ENCODE data around the gene HSPA6. TPM values are rescaled to one million over a fixed set of nuclear protein-coding genes. Genes with fewer than 3 reads are reported as not detected.
"Not testable (repeated sequence)": the region's sequence is repeated elsewhere in the genome, so short reads cannot be mapped to it uniquely, and the experiment has no call there.

HSPA6 gene
- total and polyA plus RNA-seq, 2 experiments from 2014 or later: 0.50 to 13.2 TPM

DNA sequence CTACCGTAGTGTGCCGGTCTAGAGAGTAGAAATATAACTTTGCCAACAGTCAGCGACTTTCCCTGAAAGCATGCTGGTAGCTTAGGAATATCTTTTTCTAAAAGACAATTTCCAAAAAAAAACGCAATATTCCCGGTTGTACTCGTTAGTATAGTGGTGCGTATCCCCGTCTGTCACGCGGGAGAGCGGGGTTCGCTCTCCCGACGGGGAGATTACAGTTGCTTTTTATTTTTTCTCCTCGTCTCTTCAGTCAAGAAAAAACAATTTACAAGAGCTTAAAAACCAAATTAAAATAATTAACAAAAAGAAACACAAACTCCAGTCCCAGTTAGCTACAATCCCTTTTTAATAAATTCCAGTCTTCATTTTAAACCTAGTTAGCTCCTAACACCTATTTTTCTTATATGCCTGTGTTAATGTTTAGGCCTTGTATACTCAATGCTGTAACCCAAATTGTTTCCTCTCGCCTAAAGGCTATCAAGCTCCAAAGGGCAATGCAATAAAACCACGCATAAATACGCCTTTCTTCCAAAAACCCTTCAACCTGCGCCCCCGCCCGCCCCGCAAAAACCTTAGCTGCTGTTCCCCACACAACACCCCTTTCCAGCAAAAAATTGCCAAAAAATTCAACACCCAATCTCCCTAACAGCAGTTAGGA, 7.8 kb downstream of the HSPA6 start:
- Histone ChIP-seq H3K9me2 (replicated peaks; ENCODE audit: insufficient read depth) (no peaks in the 10 kb centered on the region), H2AFZ (peak overlapping the region; percentile 13), H4K20me1 (ENCODE audit: insufficient read depth, poor library complexity, severe bottlenecking) (no peaks in the 10 kb centered on the region), H3K9me3 (ENCODE audit: low read depth) (no peaks in the 10 kb centered on the region), H3K27me3 (no peaks in the 10 kb centered on the region), H3K79me2 (no peaks in the 10 kb centered on the region), H3K36me3 (replicated peaks; ENCODE audit: insufficient read depth, low read depth) (no peaks in the 10 kb centered on the region), H3K4me1 (ENCODE audit: insufficient read depth) (peaks cover 16% of the 10 kb centered on the region), H3K4me2 (peak overlapping the region; percentile 71), H3K27ac (peak overlapping the region; percentile 51), H3K4me3 (peak overlapping the region; percentile 5)
- no peak for TF ChIP-seq EZH2phosphoT487 (IDR thresholded peaks at IDR 0.05; ENCODE audit: low read depth, severe bottlenecking, unreplicated experiment)
- TF ChIP-seq, protein P1, sequence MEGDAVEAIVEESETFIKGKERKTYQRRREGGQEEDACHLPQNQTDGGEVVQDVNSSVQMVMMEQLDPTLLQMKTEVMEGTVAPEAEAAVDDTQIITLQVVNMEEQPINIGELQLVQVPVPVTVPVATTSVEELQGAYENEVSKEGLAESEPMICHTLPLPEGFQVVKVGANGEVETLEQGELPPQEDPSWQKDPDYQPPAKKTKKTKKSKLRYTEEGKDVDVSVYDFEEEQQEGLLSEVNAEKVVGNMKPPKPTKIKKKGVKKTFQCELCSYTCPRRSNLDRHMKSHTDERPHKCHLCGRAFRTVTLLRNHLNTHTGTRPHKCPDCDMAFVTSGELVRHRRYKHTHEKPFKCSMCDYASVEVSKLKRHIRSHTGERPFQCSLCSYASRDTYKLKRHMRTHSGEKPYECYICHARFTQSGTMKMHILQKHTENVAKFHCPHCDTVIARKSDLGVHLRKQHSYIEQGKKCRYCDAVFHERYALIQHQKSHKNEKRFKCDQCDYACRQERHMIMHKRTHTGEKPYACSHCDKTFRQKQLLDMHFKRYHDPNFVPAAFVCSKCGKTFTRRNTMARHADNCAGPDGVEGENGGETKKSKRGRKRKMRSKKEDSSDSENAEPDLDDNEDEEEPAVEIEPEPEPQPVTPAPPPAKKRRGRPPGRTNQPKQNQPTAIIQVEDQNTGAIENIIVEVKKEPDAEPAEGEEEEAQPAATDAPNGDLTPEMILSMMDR (IDR thresholded peaks at IDR 0.05; ENCODE audit: poor library complexity): no peak
- TF ChIP-seq EZH2 (IDR thresholded peaks at IDR 0.05; ENCODE audit: borderline replicate concordance): no peak
- DNase-seq (ENCODE audit: low spot score): no peak
- 38% methylated on average over 22 of the region's 22 CpGs for WGBS (ENCODE audit: low lambda C conversion rate, missing lambda C conversion rate)

DNA sequence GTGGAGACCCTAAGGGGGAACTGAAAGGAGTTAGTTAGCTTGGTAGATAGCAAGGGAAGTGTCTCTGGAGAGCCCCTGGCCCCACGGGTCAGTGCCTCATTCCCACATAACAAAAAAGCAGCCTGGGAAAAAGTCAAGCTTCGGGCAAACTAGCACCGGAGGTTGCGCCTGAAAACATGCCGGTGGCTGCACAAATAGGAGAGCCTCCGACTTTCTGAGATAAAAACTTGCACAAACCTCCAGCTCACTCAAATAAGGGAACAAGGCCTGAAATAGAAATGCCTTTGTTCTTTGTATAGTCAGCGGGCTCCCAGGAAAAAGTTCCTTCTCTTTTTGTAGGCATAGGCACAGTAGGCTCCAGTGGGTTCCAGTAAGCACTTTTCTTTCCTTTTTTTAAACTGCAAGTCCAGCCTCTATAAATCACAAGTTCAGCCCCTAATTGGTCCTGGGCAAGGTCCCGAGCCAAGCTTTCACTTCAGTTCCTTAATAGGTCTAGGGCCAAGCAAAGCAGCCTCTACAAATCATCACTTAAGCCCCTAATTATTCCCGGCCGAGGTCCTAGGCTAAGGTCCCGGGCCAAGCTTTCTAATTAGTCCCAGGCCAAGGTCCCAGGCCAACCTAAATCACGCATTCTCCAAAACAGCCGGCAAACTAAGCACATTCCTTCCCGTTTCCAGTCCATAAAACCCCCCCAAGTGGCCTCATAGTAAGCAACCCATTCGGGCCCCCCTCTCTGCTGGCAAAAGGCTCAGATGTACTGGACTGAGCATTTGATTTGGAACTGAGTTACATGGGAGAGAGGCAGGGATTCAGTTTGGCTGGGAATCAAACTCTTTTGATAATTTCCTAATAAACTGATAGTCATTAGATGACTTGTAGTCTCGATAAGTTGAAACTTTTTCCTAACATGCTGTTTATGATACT, 8.6 kb downstream of the HSPA6 start:
- not testable (repeated sequence) for H3K36me3 ChIP-seq (replicated peaks; ENCODE audit: insufficient read depth, low read depth); H3K9me2 ChIP-seq (replicated peaks; ENCODE audit: insufficient read depth); H4K20me1 ChIP-seq (ENCODE audit: insufficient read depth, poor library complexity, severe bottlenecking); H3K79me2 ChIP-seq; H3K27me3 ChIP-seq; H3K9me3 ChIP-seq (ENCODE audit: low read depth); H3K4me3 ChIP-seq
- peak overlapping the region; percentile 71 for H3K4me2 ChIP-seq
- DNase-seq (ENCODE audit: low spot score): peak; percentile 19
- peak overlapping the region; percentile 51 for H3K27ac ChIP-seq
- peaks cover 16% of the 10 kb centered on the region for H3K4me1 ChIP-seq (ENCODE audit: insufficient read depth)
- H2AFZ ChIP-seq: peak overlapping the region; percentile 13
- WGBS (ENCODE audit: low lambda C conversion rate, missing lambda C conversion rate): 28% methylated on average over 16 of the region's 16 CpGs

DNA sequence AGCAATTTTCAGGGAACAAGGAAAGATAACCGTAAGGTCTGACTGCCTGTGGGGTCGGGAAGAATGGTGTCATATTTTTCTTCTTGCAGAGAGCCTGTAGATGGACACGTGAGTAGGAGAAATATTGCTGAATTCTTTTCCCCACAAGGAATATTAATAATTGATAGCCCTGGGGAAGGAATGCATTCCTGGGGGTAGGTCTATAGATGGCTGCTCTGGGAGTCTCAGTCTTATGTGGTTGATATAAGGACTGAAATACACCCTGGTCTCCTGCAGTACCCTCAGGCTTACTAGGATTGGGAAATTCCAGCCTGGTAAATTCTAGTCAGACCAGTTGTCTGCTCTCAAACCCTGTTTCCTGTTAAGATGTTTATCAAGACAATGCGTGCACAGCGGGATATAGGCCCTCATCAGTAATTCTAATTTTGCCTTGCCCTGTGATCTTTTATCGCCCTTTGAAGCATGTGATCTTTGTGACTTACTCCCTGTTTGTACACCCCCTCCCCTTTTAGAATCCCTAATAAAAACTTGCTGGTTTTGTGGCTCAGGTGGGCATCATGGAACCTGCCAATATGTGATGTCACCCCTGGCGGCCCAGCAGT, 12.8 kb downstream of the HSPA6 start:
- not testable (repeated sequence) for H3K36me3 ChIP-seq (replicated peaks; ENCODE audit: insufficient read depth, low read depth); H3K4me2 ChIP-seq; H3K27me3 ChIP-seq; H2AFZ ChIP-seq; H3K9me3 ChIP-seq (ENCODE audit: low read depth); H3K9me2 ChIP-seq (replicated peaks; ENCODE audit: insufficient read depth); H3K4me1 ChIP-seq (ENCODE audit: insufficient read depth); H3K79me2 ChIP-seq; H4K20me1 ChIP-seq (ENCODE audit: insufficient read depth, poor library complexity, severe bottlenecking); H3K27ac ChIP-seq; DNase-seq (ENCODE audit: low spot score); H3K4me3 ChIP-seq
- WGBS (ENCODE audit: low lambda C conversion rate, missing lambda C conversion rate): 81% methylated on average over 7 of the region's 7 CpGs

DNA sequence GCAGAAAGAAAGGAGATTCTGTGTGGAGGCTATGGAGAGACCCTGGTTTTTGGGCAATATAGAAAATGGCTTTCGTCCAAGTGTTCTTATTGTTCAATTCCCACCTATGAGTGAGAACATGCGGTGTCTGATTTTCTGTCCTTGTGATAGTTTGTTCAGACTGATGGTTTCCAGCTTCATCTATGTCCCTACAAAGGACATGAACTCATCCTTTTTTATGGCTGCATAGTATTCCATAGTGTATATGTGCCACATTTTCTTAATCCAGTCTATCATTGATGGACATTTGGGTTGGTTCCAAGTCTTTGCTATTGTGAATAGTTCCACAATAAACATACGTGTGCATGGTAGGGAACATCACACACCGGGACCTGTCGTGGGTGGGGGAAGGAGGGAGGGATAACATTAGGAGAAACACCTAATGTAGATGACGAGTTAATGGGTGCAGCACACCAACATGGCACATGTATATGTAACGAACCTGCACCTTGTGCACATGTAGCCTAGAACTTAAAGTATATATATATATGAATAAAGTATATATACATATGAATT, 14.7 kb downstream of the HSPA6 start:
- H3K9me2 ChIP-seq (replicated peaks; ENCODE audit: insufficient read depth); H2AFZ ChIP-seq; H3K36me3 ChIP-seq (replicated peaks; ENCODE audit: insufficient read depth, low read depth): not testable (repeated sequence)

DNA sequence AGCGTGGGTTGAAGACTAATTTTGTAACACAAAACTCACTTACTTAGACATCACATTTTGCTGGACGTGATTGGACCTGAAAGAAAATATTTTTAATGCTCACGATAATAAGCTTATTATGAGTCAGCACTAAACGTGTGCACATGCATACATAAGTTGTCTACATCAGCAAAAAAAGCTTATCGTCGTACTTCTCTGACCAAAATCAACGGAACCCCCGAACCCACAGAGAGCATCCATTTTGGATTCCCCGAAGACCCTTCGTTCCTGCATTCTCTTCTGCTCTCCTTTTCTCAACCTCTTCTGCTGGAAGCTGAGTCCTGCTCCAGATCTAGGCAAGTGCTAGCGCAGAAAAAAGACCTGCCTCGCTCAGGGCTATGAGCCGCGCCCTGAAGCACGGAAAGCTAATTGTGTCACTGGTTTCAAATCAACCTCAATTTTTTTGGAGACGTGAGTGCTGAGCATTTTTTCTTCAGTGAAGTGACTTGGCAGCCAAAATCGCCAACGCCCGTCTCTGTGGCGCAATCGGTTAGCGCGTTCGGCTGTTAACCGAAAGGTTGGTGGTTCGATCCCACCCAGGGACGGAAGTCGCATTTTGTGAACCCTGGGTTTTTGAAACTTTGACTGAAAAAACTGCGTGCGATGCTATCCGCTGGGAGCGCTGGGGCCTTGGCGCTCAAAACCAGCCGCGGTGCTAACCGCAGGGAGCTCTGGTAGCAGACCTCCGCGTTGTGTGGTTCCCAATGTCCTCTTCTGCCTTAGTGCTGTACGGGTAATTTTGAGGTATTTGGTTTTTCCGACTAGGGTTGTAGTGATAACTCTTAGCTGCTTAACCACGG, 15.6 kb downstream of the HSPA6 start:
- not testable (repeated sequence) for H3K36me3 ChIP-seq (replicated peaks; ENCODE audit: insufficient read depth, low read depth); H3K27ac ChIP-seq; H4K20me1 ChIP-seq (ENCODE audit: insufficient read depth, poor library complexity, severe bottlenecking); H3K9me3 ChIP-seq (ENCODE audit: low read depth); H3K9me2 ChIP-seq (replicated peaks; ENCODE audit: insufficient read depth); H3K4me1 ChIP-seq (ENCODE audit: insufficient read depth); H3K79me2 ChIP-seq; H3K27me3 ChIP-seq
- 4% methylated on average over 41 of the region's 41 CpGs for WGBS (ENCODE audit: low lambda C conversion rate, missing lambda C conversion rate)
- H2AFZ ChIP-seq: peak overlapping the region; percentile 53
- peak overlapping the region; percentile 77 for H3K4me2 ChIP-seq
- peak; percentile 82 for DNase-seq (ENCODE audit: low spot score)
- peak overlapping the region; percentile 43 for H3K4me3 ChIP-seq

More for the DNA sequence above, 14.7 kb downstream of the HSPA6 start:
- H3K4me2 ChIP-seq: peak overlapping the region; percentile 77
- not testable (repeated sequence) for H3K27ac ChIP-seq; H3K79me2 ChIP-seq; H3K27me3 ChIP-seq; H3K4me3 ChIP-seq; H4K20me1 ChIP-seq (ENCODE audit: insufficient read depth, poor library complexity, severe bottlenecking); H3K9me3 ChIP-seq (ENCODE audit: low read depth); DNase-seq (ENCODE audit: low spot score); H3K4me1 ChIP-seq (ENCODE audit: insufficient read depth)
- 93% methylated on average over 7 of the region's 7 CpGs for WGBS (ENCODE audit: low lambda C conversion rate, missing lambda C conversion rate)

DNA sequence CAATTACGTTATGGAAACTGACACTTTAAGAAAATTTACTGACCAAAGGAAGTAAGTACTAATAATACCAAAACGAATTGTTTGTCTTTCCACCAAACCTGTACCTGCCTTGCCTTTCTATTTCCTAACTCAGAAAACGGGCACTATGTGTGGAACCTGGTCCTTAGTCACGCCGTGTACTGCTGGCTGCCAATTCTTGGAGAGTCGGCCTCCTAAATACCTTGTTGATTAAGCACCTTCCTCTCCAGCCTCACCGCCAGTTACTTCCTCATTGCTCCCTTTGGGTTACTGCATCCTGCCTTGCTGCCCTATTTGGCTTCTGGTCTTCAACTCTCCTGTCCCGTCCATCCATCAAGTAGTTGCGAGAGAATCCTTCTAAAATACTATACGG, 16.2 kb downstream of the HSPA6 start:
- not testable (repeated sequence) for H3K27me3 ChIP-seq; H3K4me3 ChIP-seq; H3K9me3 ChIP-seq (ENCODE audit: low read depth); H3K79me2 ChIP-seq; H3K4me1 ChIP-seq (ENCODE audit: insufficient read depth); H3K9me2 ChIP-seq (replicated peaks; ENCODE audit: insufficient read depth); H3K36me3 ChIP-seq (replicated peaks; ENCODE audit: insufficient read depth, low read depth); H4K20me1 ChIP-seq (ENCODE audit: insufficient read depth, poor library complexity, severe bottlenecking); DNase-seq (ENCODE audit: low spot score); H3K27ac ChIP-seq; H2AFZ ChIP-seq
- WGBS (ENCODE audit: low lambda C conversion rate, missing lambda C conversion rate): 66% methylated on average over 10 of the region's 10 CpGs
- peak overlapping the region; percentile 77 for H3K4me2 ChIP-seq
